Measurements from ENCODE around the gene OSBP.
"Not testable (repeated sequence)": the region's sequence is repeated elsewhere in the genome, so short reads cannot be mapped to it uniquely, and the experiment has no call there.

OSBP gene

DNA sequence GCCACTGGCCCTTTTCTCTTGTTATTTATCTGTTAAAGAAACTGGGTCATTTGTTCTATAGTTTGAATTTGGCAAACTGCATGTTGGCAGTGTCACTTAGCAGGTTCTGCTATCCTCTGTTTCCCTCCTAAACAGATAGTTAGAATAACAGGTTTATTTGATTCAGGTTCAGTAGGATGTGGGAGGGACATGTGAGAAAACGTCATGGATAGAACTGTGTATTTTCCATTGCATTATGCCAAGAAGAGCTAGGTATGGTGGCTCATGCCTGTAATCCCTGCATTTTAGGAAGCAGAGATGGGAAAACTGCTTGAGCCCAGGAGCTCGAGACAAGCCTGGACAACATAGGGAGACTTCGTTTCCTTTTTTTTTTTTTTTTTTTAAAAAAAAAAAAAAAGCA lies 29.0 kb upstream of the OSBP start:
- in situ Hi-C loops (cut with MboI; ENCODE audit: low pct_unique_long_range_greater_than_20kb, low sequenced_read_pairs, unreplicated experiment), result no loop called here
- TF ChIP-seq, protein P1, sequence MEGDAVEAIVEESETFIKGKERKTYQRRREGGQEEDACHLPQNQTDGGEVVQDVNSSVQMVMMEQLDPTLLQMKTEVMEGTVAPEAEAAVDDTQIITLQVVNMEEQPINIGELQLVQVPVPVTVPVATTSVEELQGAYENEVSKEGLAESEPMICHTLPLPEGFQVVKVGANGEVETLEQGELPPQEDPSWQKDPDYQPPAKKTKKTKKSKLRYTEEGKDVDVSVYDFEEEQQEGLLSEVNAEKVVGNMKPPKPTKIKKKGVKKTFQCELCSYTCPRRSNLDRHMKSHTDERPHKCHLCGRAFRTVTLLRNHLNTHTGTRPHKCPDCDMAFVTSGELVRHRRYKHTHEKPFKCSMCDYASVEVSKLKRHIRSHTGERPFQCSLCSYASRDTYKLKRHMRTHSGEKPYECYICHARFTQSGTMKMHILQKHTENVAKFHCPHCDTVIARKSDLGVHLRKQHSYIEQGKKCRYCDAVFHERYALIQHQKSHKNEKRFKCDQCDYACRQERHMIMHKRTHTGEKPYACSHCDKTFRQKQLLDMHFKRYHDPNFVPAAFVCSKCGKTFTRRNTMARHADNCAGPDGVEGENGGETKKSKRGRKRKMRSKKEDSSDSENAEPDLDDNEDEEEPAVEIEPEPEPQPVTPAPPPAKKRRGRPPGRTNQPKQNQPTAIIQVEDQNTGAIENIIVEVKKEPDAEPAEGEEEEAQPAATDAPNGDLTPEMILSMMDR (IDR thresholded peaks at IDR 0.05; ENCODE audit: extremely low read depth, insufficient read depth, missing control alignments), result no peak
- no peak for DNase-seq (ENCODE audit: low spot score)

DNA sequence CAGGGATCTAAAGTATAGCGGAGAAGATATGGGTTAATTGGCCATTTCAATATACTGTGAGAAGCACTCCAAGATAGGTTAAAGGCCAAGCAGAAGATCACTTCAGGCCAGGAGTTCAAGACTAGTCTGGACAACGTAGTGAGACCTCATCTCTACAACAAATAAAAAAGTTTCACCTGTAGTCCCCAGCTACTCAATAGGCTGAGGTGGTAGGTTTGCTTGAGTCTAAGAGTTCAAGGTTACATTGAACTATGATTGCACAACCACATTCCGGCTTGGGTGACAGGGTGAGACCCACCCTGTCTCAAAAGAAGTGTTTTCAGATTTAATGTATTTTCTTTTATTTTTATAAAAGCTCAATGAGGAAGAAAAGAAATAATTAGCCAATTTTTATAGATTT lies 27.8 kb upstream of the OSBP start:
- TF ChIP-seq, protein P1 (IDR thresholded peaks at IDR 0.05; ENCODE audit: extremely low read depth, insufficient read depth, missing control alignments), result no peak
- DNase-seq (ENCODE audit: low spot score), result no peak
- in situ Hi-C loops (cut with MboI; ENCODE audit: low pct_unique_long_range_greater_than_20kb, low sequenced_read_pairs, unreplicated experiment), result no loop called here

DNA sequence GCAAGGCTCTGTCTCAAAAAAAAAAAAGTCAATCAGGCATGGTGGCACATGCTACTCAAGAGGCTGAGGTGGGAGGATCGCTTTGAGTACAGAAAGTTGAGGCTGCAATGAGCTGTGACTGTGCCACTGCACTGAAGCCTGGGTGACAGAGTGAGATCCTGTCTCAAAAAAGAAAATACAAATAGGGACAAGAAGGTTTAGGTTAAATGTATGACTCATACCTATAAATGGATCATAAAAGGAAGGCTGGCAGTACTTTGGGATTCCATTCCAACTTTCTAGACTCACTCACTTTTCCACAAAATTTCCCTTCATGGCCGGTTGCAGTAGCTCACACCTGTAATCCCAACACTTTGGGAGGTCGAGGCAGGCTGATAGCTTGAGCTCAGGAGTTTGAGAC lies 25.6 kb upstream of the OSBP start:
- in situ Hi-C loops (cut with MboI; ENCODE audit: low pct_unique_long_range_greater_than_20kb, low sequenced_read_pairs, unreplicated experiment), result no loop called here
- TF ChIP-seq, protein P1 (IDR thresholded peaks at IDR 0.05; ENCODE audit: extremely low read depth, insufficient read depth, missing control alignments), result no peak
- no peak for DNase-seq (ENCODE audit: low spot score)

DNA sequence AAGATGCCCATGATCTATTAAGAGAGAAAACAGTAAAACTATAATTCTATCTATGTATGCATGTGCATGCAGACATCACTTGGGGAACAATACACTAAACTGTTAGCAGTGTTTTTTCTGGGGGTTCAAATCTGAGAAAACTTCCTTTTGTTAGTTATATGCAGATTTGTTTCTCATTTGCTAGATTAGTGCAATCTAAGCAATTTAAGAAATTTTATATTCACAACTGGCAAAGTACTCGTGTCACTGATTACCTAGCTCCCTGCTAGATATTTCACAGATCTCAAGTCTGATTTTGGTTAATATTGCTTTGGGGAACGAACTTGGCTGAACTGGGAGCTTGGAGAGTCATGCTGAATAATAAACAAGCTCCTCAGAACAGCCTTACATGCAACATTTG lies 14.9 kb upstream of the OSBP start:
- TF ChIP-seq, protein P1 (IDR thresholded peaks at IDR 0.05; ENCODE audit: extremely low read depth, insufficient read depth, missing control alignments), result no peak
- no peak for DNase-seq (ENCODE audit: low spot score)
- in situ Hi-C loops (cut with MboI; ENCODE audit: low pct_unique_long_range_greater_than_20kb, low sequenced_read_pairs, unreplicated experiment), result no loop called here

- DNase-seq (ENCODE audit: low spot score), result no peak
- in situ Hi-C loops (cut with MboI; ENCODE audit: low pct_unique_long_range_greater_than_20kb, low sequenced_read_pairs, unreplicated experiment), result no loop called here
- TF ChIP-seq, protein P1 (IDR thresholded peaks at IDR 0.05; ENCODE audit: extremely low read depth, insufficient read depth, missing control alignments), result no peak
Observed at GRCh38 chr11:59629996-59630395, 14.4 kb upstream of the OSBP start.

GRCh38 chr11:59626969-59627368 lies 11.4 kb upstream of the OSBP start:
- DNase-seq (ENCODE audit: low spot score); in situ Hi-C loops (cut with MboI; ENCODE audit: low pct_unique_long_range_greater_than_20kb, low sequenced_read_pairs, unreplicated experiment): not testable (repeated sequence)

DNA sequence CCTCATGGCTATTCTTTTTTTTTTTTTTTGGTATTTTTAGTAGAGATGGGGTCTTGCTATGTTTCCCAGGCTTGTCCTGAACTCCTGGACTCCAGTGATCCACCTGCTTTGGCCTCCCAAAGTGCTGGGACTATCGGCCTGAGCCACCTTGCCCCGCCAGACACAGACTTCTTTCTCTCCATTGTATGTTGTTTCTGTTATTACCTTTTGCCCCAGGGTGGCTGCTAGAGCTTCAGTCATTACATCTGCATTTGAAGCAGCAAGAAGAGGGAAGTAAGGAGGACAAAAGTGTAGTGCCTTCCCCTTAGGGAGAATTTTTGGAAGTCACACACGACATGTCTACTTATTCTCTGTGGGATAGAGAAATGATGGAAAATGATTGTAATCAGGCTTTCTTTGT lies 10.1 kb upstream of the OSBP start:
- DNase-seq (ENCODE audit: low spot score), result no peak
- TF ChIP-seq, protein P1 (IDR thresholded peaks at IDR 0.05; ENCODE audit: extremely low read depth, insufficient read depth, missing control alignments), result no peak
- in situ Hi-C loops (cut with MboI; ENCODE audit: low pct_unique_long_range_greater_than_20kb, low sequenced_read_pairs, unreplicated experiment), result no loop called here
